Muscle layer of duodenum (tissue), 2 donors: ENCODE measurements around the gene XPOT.
"Not testable (repeated sequence)": the region's sequence is repeated elsewhere in the genome, so short reads cannot be mapped to it uniquely, and the experiment has no call there.

Experiments used
- H3K27ac ChIP-seq: one replicate; pipeline ENCODE4 v1.7.0; 2013; ENCODE audit warnings: mild to moderate bottlenecking, low read length
- H3K27me3 ChIP-seq: one replicate; pipeline ENCODE4 v1.7.0; 2013; ENCODE audit warnings: low read depth, mild to moderate bottlenecking, control low read depth, low read length
- H3K36me3 ChIP-seq, 2 donors: one replicate each; pipeline ENCODE4 v1.7.0; 2013; ENCODE audit warnings: low read length in 2 of 2, control low read depth in 1 of 2, mild to moderate bottlenecking in 1 of 2; ENCODE audit not compliant: insufficient read depth in 2 of 2, control insufficient read depth in 1 of 2
- H3K4me1 ChIP-seq, 2 donors: one replicate each; pipeline ENCODE4 v1.7.0; 2013; ENCODE audit warnings: low read length in 2 of 2, mild to moderate bottlenecking in 2 of 2, control low read depth in 1 of 2, moderate library complexity in 1 of 2; ENCODE audit not compliant: insufficient read depth in 2 of 2, control insufficient read depth in 1 of 2
- H3K4me3 ChIP-seq, 2 donors: one replicate each; pipeline ENCODE4 v1.7.0; 2013; ENCODE audit warnings: low read length in 2 of 2, low read depth in 1 of 2, mild to moderate bottlenecking in 1 of 2
- H3K9me3 ChIP-seq, 2 donors: one replicate each; pipeline ENCODE4 v1.7.0; 2013; ENCODE audit warnings: low read length in 2 of 2, control low read depth in 1 of 2, mild to moderate bottlenecking in 1 of 2; ENCODE audit not compliant: control insufficient read depth in 1 of 2
- donor health status: healthy.

XPOT gene, protein sequence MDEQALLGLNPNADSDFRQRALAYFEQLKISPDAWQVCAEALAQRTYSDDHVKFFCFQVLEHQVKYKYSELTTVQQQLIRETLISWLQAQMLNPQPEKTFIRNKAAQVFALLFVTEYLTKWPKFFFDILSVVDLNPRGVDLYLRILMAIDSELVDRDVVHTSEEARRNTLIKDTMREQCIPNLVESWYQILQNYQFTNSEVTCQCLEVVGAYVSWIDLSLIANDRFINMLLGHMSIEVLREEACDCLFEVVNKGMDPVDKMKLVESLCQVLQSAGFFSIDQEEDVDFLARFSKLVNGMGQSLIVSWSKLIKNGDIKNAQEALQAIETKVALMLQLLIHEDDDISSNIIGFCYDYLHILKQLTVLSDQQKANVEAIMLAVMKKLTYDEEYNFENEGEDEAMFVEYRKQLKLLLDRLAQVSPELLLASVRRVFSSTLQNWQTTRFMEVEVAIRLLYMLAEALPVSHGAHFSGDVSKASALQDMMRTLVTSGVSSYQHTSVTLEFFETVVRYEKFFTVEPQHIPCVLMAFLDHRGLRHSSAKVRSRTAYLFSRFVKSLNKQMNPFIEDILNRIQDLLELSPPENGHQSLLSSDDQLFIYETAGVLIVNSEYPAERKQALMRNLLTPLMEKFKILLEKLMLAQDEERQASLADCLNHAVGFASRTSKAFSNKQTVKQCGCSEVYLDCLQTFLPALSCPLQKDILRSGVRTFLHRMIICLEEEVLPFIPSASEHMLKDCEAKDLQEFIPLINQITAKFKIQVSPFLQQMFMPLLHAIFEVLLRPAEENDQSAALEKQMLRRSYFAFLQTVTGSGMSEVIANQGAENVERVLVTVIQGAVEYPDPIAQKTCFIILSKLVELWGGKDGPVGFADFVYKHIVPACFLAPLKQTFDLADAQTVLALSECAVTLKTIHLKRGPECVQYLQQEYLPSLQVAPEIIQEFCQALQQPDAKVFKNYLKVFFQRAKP

DNA sequence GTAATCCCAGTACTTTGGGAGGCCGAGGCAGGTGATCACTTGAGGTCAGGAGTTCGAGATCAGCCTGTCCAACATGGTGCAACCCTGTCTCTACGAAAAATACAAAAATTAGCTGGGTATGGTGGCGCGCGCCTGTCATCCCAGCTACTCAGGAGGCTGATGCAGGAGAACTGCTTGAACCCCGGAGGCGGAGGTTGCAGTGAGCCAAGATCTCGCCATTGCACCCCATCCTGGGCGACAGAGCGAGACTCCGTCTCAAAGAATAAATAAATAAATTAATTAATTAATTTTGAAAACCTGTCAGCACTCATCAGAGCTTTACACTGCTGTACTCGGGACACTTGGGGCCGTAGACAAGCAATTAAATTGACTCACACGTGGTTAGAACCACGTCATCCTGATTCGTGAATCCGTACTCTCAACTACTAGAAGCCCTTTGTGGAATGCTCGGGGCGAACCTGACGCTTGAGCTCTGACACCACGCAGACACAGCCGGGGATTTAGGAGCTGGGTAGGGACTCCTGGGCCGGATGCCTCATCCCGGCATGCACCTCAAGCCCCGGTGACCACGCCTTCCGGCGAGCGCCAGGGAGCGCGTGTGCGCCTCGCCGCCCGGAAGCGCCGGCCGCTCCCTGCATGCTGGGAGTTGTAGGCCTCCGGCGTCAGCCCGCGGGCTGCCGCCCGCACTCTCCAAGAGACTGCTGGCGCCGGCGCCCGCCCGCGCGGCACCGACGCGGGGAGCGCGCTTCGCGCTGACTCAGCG lies at the start of gene XPOT:
Gene XPOT (plus strand): TSS at position 686 of the 763 bp plus-strand sequence. CDS start 5,644 bp downstream, outside the sequence.
- H3K27me3 ChIP-seq: no peaks in the 10 kb centered on the region
- peaks cover 0 to 5% of the 10 kb centered on the region in 2 donors for H3K36me3 ChIP-seq
- peaks cover 0 to 8% of the 10 kb centered on the region in 2 donors for H3K4me1 ChIP-seq
- H3K27ac ChIP-seq: peak within 1 kb of the TSS; percentile 90
- no peaks in the 10 kb centered on the region for H3K9me3 ChIP-seq
- H3K4me3 ChIP-seq: peak within 1 kb of the TSS; percentile 84 to 92

DNA sequence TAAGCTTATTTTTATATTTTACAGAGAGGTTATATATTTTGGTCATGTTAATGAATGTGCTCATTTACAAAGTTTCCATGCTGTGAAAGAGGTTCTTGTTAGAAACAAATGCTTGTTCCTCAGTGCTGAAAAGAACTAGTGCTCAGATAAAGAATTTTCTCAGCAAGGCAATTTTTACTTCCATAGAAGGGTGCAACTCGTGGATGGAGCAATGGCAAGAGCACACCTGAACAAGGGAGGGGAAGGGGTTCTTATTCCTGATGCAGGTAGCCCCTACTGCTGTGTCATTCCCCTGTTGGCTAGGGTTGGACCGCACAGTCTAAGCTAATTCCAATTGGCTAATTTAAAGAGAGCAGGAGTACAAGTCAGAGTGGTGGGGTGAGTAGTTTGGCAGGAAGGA lies 48.0 kb upstream of the XPOT start:
- H3K27ac ChIP-seq, H3K27me3 ChIP-seq, H3K4me3 ChIP-seq, H3K36me3 ChIP-seq, H3K4me1 ChIP-seq, H3K9me3 ChIP-seq: not testable (repeated sequence)

- H3K9me3 ChIP-seq, H3K27me3 ChIP-seq, H3K27ac ChIP-seq, H3K4me3 ChIP-seq, H3K36me3 ChIP-seq, H3K4me1 ChIP-seq: not testable (repeated sequence)
These were observed 43.0 kb upstream of the XPOT start for GRCh38 chr12:64361173-64361572.

GRCh38 chr12:64362721-64363305 lies 41.4 kb upstream of the XPOT start:
- H3K27ac ChIP-seq: no peak overlapping the region
- H3K4me1 ChIP-seq: no peaks in the 10 kb centered on the region
- no peaks in the 10 kb centered on the region for H3K36me3 ChIP-seq
- H3K4me3 ChIP-seq: no peak overlapping the region
- no peaks in the 10 kb centered on the region for H3K9me3 ChIP-seq
- no peaks in the 10 kb centered on the region for H3K27me3 ChIP-seq

- no peak overlapping the region for H3K27ac ChIP-seq
- peaks cover 0 to 3% of the 10 kb centered on the region in 2 donors for H3K9me3 ChIP-seq
- no peak overlapping the region for H3K4me3 ChIP-seq
- H3K27me3 ChIP-seq: no peaks in the 10 kb centered on the region
- no peaks in the 10 kb centered on the region for H3K36me3 ChIP-seq
- H3K4me1 ChIP-seq: no peaks in the 10 kb centered on the region
These were observed 20.5 kb upstream of the XPOT start for GRCh38 chr12:64383675-64384074.

- Histone ChIP-seq H3K4me3 (no peak overlapping the region), H3K4me1 (no peaks in the 10 kb centered on the region), H3K27me3 (peaks cover 7% of the 10 kb centered on the region), H3K36me3 (no peaks in the 10 kb centered on the region), H3K27ac (no peak overlapping the region), H3K9me3 (peaks cover 0 to 3% of the 10 kb centered on the region in 2 donors)
These were observed 19.2 kb upstream of the XPOT start for GRCh38 chr12:64385019-64385418.

GRCh38 chr12:64385468-64385867 lies 18.7 kb upstream of the XPOT start:
- H3K4me1 ChIP-seq: peaks cover 0 to 3% of the 10 kb centered on the region in 2 donors
- H3K9me3 ChIP-seq: no peaks in the 10 kb centered on the region
- no peaks in the 10 kb centered on the region for H3K36me3 ChIP-seq
- H3K27ac ChIP-seq: no peak overlapping the region
- peaks cover 8% of the 10 kb centered on the region for H3K27me3 ChIP-seq
- no peak overlapping the region for H3K4me3 ChIP-seq

GRCh38 chr12:64387197-64387816 lies 16.9 kb upstream of the XPOT start:
- H3K9me3 ChIP-seq: no peaks in the 10 kb centered on the region
- no peaks in the 10 kb centered on the region for H3K36me3 ChIP-seq
- H3K27me3 ChIP-seq: peaks cover 8% of the 10 kb centered on the region
- H3K4me3 ChIP-seq: no peak overlapping the region
- no peak overlapping the region for H3K27ac ChIP-seq
- peaks cover 0 to 6% of the 10 kb centered on the region in 2 donors for H3K4me1 ChIP-seq

- H3K36me3 ChIP-seq: no peaks in the 10 kb centered on the region
- H3K9me3 ChIP-seq: no peaks in the 10 kb centered on the region
- no peak overlapping the region for H3K27ac ChIP-seq
- no peak overlapping the region for H3K4me3 ChIP-seq
- H3K4me1 ChIP-seq: peaks cover 0 to 6% of the 10 kb centered on the region in 2 donors
- H3K27me3 ChIP-seq: peaks cover 8% of the 10 kb centered on the region
These were observed 15.0 kb upstream of the XPOT start for GRCh38 chr12:64389154-64389553.

DNA sequence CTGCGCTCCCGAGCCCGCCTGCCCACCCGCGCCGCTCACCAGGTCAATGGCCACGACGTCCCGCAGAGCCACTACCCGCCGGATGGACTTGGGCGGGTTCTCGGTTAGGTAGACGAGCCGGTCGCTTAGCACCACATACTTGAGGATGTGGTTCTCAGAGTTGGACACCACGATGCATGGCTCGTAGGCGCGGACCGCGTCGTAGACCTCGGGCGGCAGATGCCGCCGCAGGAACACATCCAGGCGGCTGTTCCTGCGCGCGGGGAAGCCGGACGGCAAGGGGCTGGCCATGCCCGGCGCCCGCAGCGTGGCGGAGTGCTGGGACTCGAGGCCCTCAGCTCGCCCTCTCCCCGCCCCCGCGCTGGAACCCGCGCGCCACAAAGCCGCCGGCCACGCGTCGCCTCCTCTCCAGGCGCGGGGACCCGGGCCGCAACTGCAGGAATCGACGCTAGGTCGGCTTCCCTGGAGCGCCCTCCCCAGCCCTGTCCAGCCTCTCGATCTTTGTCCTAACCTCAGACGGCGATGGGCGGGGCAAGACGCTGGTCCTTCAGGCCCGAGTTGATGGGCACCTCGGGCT lies 13.8 kb upstream of the XPOT start, which contains the start of gene C12orf56:
Gene C12orf56 (minus strand): TSS at position 484 of the 577 bp plus-strand sequence. CDS start 193 bp downstream, at position 291.
- no peaks in the 10 kb centered on the region for H3K9me3 ChIP-seq
- H3K4me1 ChIP-seq: peaks cover 0 to 6% of the 10 kb centered on the region in 2 donors
- H3K36me3 ChIP-seq: no peaks in the 10 kb centered on the region
- no peak within 1 kb of the TSS for H3K27ac ChIP-seq
- H3K4me3 ChIP-seq: peak within 1 kb of the TSS in 1 of 2 donors; percentile 56
- H3K27me3 ChIP-seq: peaks cover 8% of the 10 kb centered on the region
